A549 (cell line): ENCODE results near the gene SLC43A3. TPM values are rescaled to one million over a fixed set of nuclear protein-coding genes. Genes with fewer than 3 reads are reported as not detected.

Experiments
- ATAC-seq, 2 experiments: fragments of 200-7000 bp in 1 of 2; fragments of >200 bp in 1 of 2; cut with Nextera tagmentation in 1 of 2; cut with Tn5 transposase in 1 of 2; 3 replicates each; pipeline versions ENCODE4 v1.8.0 to v1.9.1; 2018 to 2020; ENCODE audit warnings: mild to moderate bottlenecking in 1 of 2, moderate library complexity in 1 of 2
- CTCF ChIA-PET: fragments of 300-600 bp; sonication (Branson Sonifier 250); formaldehyde crosslinking; extraction: SDS; loops from one replicate; lab custom pipeline; 2021; ENCODE audit warnings: antibody characterized with exemption, inconsistent platforms; lab: Yijun Ruan, JAX
- POLR2A ChIA-PET: fragments of 350-600 bp; formaldehyde crosslinking; extraction: SDS; loops from one replicate; lab custom pipeline; 2021; ENCODE audit warnings: antibody characterized with exemption, inconsistent platforms; lab: Yijun Ruan, JAX
- DNase-seq, 2 experiments: peaks; one replicate each; pipeline versions ENCODE4 v3.0.0 to v3.0.0-alpha.2; 2011 to 2016; ENCODE audit warnings: low read depth in 1 of 2, low spot score in 1 of 2
- FAIRE-seq: peaks from 2 replicates; lab custom pipeline; 2011; peaks lifted over from hg19 to GRCh38; lab: Jason Lieb, UNC
- H3K27ac ChIP-seq, 2 experiments: fragments of >200 bp; sonication (Bioruptor Twin); formaldehyde crosslinking; 3 replicates each; pipeline ENCODE4 v1.5.1; 2016 to 2017
- H3K4me1 ChIP-seq: fragments of >200 bp; sonication (Bioruptor Twin); formaldehyde crosslinking; 3 replicates; pipeline ENCODE4 v1.6.1; 2016
- H3K4me2 ChIP-seq: fragments of >200 bp; sonication (Bioruptor Twin); formaldehyde crosslinking; 3 replicates; pipeline ENCODE4 v1.6.1; 2016
- H3K4me3 ChIP-seq: fragments of >200 bp; sonication (Bioruptor Twin); formaldehyde crosslinking; 3 replicates; pipeline ENCODE4 v1.5.1; 2016
- H3K9me3 ChIP-seq: fragments of >200 bp; sonication (Bioruptor Twin); formaldehyde crosslinking; 3 replicates; pipeline ENCODE4 v1.6.1; 2016
- BHLHE40 ChIP-seq: IDR thresholded peaks from 2 replicates; pipeline ENCODE4 v1.6.1; 2012; ENCODE audit warnings: low read depth, low read length, inconsistent platforms
- CBX2 ChIP-seq: fragments of 200-600 bp; sonication (generic); IDR thresholded peaks from 2 replicates; pipeline ENCODE4 v1.6.1; 2016; ENCODE audit warnings: low read depth, mild to moderate bottlenecking, borderline replicate concordance
- CBX8 ChIP-seq: fragments of 200-600 bp; sonication (generic); IDR thresholded peaks from 2 replicates; pipeline ENCODE4 v1.6.1; 2016
- CEBPB ChIP-seq, 2 experiments: fragments of >200 bp in 1 of 2; sonication (Bioruptor Twin) in 1 of 2; formaldehyde crosslinking in 1 of 2; IDR thresholded peaks; 2 replicates each; pipeline ENCODE4 v1.6.1; 2012 to 2016
- FOSL2 ChIP-seq, 2 experiments: fragments of 450-650 bp in 1 of 2; fragments of >200 bp in 1 of 2; sonication (Bioruptor Twin) in 1 of 2; formaldehyde crosslinking; IDR thresholded peaks; 2 replicates each; pipeline versions ENCODE4 v1.5.0 to v1.6.1; 2016 to 2020; ENCODE audit warnings: mild to moderate bottlenecking in 1 of 2, moderate library complexity in 1 of 2
- GATA3 ChIP-seq: IDR thresholded peaks from 2 replicates; pipeline ENCODE4 v1.6.1; 2012; ENCODE audit warnings: borderline replicate concordance
- HES2 ChIP-seq: fragments of >200 bp; sonication (Bioruptor Twin); formaldehyde crosslinking; IDR thresholded peaks from 2 replicates; pipeline ENCODE4 v1.6.1; 2016
- JUN ChIP-seq, 2 experiments: fragments of >200 bp; sonication (Bioruptor Twin); formaldehyde crosslinking; IDR thresholded peaks; 2 replicates in 1 of 2; 3 replicates in 1 of 2; pipeline ENCODE4 v1.6.1; 2016 to 2017
- MAFK ChIP-seq: fragments of 450-650 bp; IDR thresholded peaks from 2 replicates; pipeline ENCODE4 v1.6.1; 2014; ENCODE audit not compliant: partially characterized antibody
- MAZ ChIP-seq: fragments of 150-350 bp; IDR thresholded peaks from 2 replicates; pipeline ENCODE4 v1.6.1; 2014; ENCODE audit warnings: antibody characterized with exemption, low read depth, low read length, borderline replicate concordance
- RARB ChIP-seq: fragments of 250-450 bp; sonication (Bioruptor Pico); IDR thresholded peaks from 2 replicates; pipeline ENCODE4 v1.8.0; 2021; ENCODE audit warnings: mild to moderate bottlenecking, moderate library complexity
- RCOR1 ChIP-seq: fragments of 150-350 bp; IDR thresholded peaks from 2 replicates; pipeline ENCODE4 v1.6.1; 2014; ENCODE audit warnings: antibody characterized with exemption, low read length, low read depth
- REST ChIP-seq: fragments of 200-600 bp; sonication (generic); IDR thresholded peaks from 2 replicates; pipeline ENCODE4 v1.6.1; 2016; ENCODE audit warnings: antibody characterized with exemption, mild to moderate bottlenecking, moderate library complexity
- RFX5 ChIP-seq: fragments of 450-650 bp; IDR thresholded peaks from 2 replicates; pipeline ENCODE4 v1.7.1; 2014; ENCODE audit warnings: antibody characterized with exemption, mild to moderate bottlenecking, moderate library complexity
- SREBF2 ChIP-seq: fragments of 450-650 bp; IDR thresholded peaks from 2 replicates; pipeline ENCODE4 v1.6.1; 2014; ENCODE audit warnings: mild to moderate bottlenecking, moderate library complexity
- WGBS: methylation state at CpG from one replicate; pipeline ENCODE4 v1.1.6; 2017; ENCODE audit errors: missing lambda C conversion rate; 5-methylcytosine and 5-hydroxymethylcytosine counted together
- polyA plus RNA-seq, 4 experiments: library from polyadenylated mRNA; depleted of rRNA in 3 of 4; stranded (reverse); fragments of >200 nt; fragmentation: RNase III in 1 of 4; extraction: RNeasy Plus Mini Kit Qiagen cat#74134 plus additional on column Dnase treatment in 1 of 4; gene quantifications; 2 replicates in 3 of 4; 3 replicates in 1 of 4; pipeline ENCODE4 v1.2.3, GENCODE V29; 2011 to 2017
- TF ChIP-seq, protein P1 (sequence below): IDR thresholded peaks from 2 replicates; pipeline ENCODE4 v1.6.1; 2012; ENCODE audit warnings: low read depth, borderline replicate concordance
- TF ChIP-seq, protein P2 (sequence below): fragments of 150-350 bp; IDR thresholded peaks from 2 replicates; pipeline ENCODE4 v1.6.1; 2014; ENCODE audit warnings: low read depth, mild to moderate bottlenecking, low read length
- TF ChIP-seq, protein P3 (sequence below): fragments of 250-450 bp; sonication (Bioruptor Pico); IDR thresholded peaks from 2 replicates; pipeline ENCODE4 v1.5.0; 2021; ENCODE audit warnings: mild to moderate bottlenecking, moderate library complexity, borderline replicate concordance
- TF ChIP-seq, protein P4 (sequence below): fragments of >200 bp; sonication (Bioruptor Twin); formaldehyde crosslinking; IDR thresholded peaks from 3 replicates; pipeline ENCODE4 v1.6.1; 2016

The SLC43A3 gene
- polyA plus RNA-seq, 2 of the 4 experiments (the other 2 are of a cell fraction) = 0.12 to 0.30 TPM

DNA sequence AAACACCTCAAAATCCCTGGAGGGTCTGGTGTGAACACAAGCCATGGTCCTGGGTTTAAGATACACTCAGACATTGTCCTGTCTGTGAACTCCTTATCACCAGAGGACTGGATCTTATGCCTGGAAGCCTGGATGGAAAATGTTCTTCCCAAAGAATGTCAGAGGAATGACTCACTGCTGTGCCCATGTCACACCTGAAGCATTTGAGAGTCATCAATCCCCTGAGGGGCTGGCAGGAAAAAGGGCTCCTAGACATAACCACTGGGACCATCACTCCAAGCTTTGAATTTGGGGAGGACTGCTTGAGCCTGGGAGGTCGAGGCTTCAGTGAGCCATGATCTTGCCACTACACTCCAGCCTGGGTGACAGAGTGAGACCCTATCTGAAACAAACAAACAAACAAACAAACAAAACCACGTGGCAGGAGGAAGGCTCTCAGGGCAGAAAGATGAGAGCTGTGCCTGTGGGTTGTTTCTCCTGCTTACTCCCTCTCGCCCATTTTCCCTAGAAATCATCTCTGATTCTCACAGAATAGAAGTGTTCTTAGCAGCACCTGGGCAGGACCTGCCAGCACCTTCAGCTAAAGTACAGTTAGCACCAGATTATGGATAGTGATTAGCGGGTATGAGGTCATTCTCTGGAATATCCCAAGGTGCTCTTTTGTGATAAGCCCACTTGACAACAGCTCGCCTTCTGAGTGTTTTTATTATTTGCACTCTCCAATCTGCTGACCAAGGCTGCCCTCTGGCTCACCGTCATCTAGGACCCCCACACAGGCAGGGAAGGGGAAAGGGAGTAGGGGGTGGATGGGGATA lies 24.5 kb downstream of the SLC43A3 start:
- POLR2A ChIA-PET = no interaction called here
- H3K9me3 ChIP-seq = no peaks in the 10 kb centered on the region
- H3K4me1 ChIP-seq = peaks cover 36% of the 10 kb centered on the region
- ATAC-seq (peak; percentile 55 to 65), DNase-seq (peak; percentile 41 to 56), FAIRE-seq (no peak)
- TF ChIP-seq FOSL2 (IDR thresholded peaks at IDR 0.05) (no peak), FOSL2 (CRISPR knock-in tag; IDR thresholded peaks at IDR 0.05) (peak; percentile 64), RARB (CRISPR knock-in tag) (no peak)
- no peak overlapping the region for H3K4me3 ChIP-seq
- peak overlapping the region in 1 of 2 experiments; percentile 32; a peak in 2 of 6 replicates for H3K27ac ChIP-seq
- CTCF ChIA-PET = interaction anchor here (0.6 to 1.4 kb wide), 2 partner anchors 28 to 56 kb away, joined by 3 to 4 read pairs; no protein-coding TSS in a partner anchor
- 36% methylated on average over 6 of the region's 6 CpGs for WGBS
- peak overlapping the region; percentile 25; the same call in 1 of the 3 replicates for H3K4me2 ChIP-seq

- no peak for DNase-seq
- Histone ChIP-seq H3K4me3 (no peak overlapping the region), H3K4me1 (peaks cover 14% of the 10 kb centered on the region), H3K27ac (no peak overlapping the region), H3K9me3 (no peaks in the 10 kb centered on the region), H3K4me2 (no peak overlapping the region)
- POLR2A ChIA-PET = no interaction called here
- CTCF ChIA-PET = interaction anchor here (0.7 to 2.4 kb wide), 6 partner anchors 18 to 127 kb away, joined by 3 to 12 read pairs (median 4); partner anchors contain the start of gene PRG3
- no peak for ATAC-seq
- FAIRE-seq = no peak
- 52% methylated on average over 4 of the region's 4 CpGs for WGBS
- TF ChIP-seq BHLHE40 (no peak), RCOR1 (no peak), JUN (IDR thresholded peaks at IDR 0.05) (no peak), MAFK (no peak), HES2 (no peak), CEBPB (IDR thresholded peaks at IDR 0.05) (no peak), MAZ (no peak), REST (no peak), RFX5 (no peak), SREBF2 (no peak), GATA3 (no peak), CBX2 (no peak), CBX8 (no peak)
- TF ChIP-seq, protein P1, sequence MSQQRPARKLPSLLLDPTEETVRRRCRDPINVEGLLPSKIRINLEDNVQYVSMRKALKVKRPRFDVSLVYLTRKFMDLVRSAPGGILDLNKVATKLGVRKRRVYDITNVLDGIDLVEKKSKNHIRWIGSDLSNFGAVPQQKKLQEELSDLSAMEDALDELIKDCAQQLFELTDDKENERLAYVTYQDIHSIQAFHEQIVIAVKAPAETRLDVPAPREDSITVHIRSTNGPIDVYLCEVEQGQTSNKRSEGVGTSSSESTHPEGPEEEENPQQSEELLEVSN = no peak
- TF ChIP-seq, protein P2, sequence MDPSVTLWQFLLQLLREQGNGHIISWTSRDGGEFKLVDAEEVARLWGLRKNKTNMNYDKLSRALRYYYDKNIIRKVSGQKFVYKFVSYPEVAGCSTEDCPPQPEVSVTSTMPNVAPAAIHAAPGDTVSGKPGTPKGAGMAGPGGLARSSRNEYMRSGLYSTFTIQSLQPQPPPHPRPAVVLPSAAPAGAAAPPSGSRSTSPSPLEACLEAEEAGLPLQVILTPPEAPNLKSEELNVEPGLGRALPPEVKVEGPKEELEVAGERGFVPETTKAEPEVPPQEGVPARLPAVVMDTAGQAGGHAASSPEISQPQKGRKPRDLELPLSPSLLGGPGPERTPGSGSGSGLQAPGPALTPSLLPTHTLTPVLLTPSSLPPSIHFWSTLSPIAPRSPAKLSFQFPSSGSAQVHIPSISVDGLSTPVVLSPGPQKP = no peak
- TF ChIP-seq, protein P3, sequence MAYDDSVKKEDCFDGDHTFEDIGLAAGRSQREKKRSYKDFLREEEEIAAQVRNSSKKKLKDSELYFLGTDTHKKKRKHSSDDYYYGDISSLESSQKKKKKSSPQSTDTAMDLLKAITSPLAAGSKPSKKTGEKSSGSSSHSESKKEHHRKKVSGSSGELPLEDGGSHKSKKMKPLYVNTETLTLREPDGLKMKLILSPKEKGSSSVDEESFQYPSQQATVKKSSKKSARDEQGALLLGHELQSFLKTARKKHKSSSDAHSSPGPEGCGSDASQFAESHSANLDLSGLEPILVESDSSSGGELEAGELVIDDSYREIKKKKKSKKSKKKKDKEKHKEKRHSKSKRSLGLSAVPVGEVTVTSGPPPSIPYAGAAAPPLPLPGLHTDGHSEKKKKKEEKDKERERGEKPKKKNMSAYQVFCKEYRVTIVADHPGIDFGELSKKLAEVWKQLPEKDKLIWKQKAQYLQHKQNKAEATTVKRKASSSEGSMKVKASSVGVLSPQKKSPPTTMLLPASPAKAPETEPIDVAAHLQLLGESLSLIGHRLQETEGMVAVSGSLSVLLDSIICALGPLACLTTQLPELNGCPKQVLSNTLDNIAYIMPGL (CRISPR knock-in tag) = no peak
- TF ChIP-seq, protein P4, sequence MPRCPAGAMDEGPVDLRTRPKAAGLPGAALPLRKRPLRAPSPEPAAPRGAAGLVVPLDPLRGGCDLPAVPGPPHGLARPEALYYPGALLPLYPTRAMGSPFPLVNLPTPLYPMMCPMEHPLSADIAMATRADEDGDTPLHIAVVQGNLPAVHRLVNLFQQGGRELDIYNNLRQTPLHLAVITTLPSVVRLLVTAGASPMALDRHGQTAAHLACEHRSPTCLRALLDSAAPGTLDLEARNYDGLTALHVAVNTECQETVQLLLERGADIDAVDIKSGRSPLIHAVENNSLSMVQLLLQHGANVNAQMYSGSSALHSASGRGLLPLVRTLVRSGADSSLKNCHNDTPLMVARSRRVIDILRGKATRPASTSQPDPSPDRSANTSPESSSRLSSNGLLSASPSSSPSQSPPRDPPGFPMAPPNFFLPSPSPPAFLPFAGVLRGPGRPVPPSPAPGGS = no peak
Observed at GRCh38 chr11:57399972-57400578, 26.8 kb downstream of the SLC43A3 start.
